SJSA1 (cell line): Measurements from ENCODE around the gene KCNJ10. TPM values are rescaled to one million over a fixed set of nuclear protein-coding genes. Genes with fewer than 3 reads are reported as not detected.

ENCODE experiments used
- DNase-seq, 2 experiments: peaks; one replicate each; pipeline ENCODE4 v3.0.0-alpha.2; 2015 to 2020; ENCODE audit warnings: low spot score in 2 of 2, low read depth in 1 of 2
- H3K27ac ChIP-seq: fragments of 250-450 bp; sonication (Bioruptor Pico); 2 replicates; pipeline ENCODE4 v1.5.1; 2020; ENCODE audit warnings: mild to moderate bottlenecking, moderate library complexity
- H3K27me3 ChIP-seq: fragments of 250-450 bp; sonication (Bioruptor Pico); replicated peaks from 2 replicates; pipeline ENCODE4 v1.5.1; 2020; ENCODE audit warnings: mild to moderate bottlenecking, moderate library complexity
- H3K36me3 ChIP-seq: fragments of 250-450 bp; sonication (Bioruptor Pico); 2 replicates; pipeline ENCODE4 v1.5.1; 2020; ENCODE audit warnings: mild to moderate bottlenecking
- H3K4me1 ChIP-seq: fragments of 250-450 bp; sonication (Bioruptor Pico); replicated peaks from 2 replicates; pipeline ENCODE4 v1.6.1; 2021; ENCODE audit warnings: mild to moderate bottlenecking
- H3K4me3 ChIP-seq: fragments of 250-450 bp; sonication (Bioruptor Pico); 2 replicates; pipeline ENCODE4 v1.5.1; 2020; ENCODE audit warnings: mild to moderate bottlenecking
- H3K9me3 ChIP-seq: fragments of 250-450 bp; sonication (Bioruptor Pico); replicated peaks from 2 replicates; pipeline ENCODE4 v1.5.1; 2020; ENCODE audit warnings: mild to moderate bottlenecking
- total RNA-seq: library from RNA; depleted of rRNA; stranded (reverse); fragments of >200 nt; shearing (Covaris generic); gene quantifications from 2 replicates; pipeline ENCODE4 v1.2.3, GENCODE V29; 2014

The KCNJ10 gene
- total RNA-seq, 1 experiment from 2014 or later = not detected

DNA sequence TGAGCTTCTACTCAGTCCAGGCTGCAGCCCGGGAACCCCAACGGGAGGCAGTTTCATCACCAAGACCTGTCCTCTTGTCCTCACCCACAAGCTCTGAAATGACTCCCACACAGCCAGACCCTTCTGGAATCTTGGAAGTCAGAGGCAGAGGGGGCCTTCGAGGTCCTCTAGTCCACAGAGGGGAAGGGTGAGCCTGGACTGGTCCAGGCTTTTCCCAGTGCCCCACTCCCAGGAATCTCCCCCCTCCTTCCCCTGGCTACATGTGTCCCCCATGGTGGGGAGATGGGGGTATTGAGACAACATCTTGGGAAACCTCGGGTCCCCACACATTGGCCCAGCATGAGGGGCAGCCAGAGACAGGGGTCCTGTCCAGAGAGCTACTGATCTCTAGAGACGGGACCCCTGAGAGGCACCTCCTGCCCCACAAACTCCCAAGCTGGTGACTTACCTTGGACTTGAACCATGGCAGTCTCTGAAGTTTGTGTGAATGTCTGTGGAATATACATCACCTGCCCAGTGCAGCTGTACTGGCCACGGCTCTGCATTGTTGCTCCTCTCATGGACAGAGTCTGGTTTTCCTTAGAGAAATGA is 96.5 kb downstream of the KCNJ10 start:
- H3K4me3 ChIP-seq = no peak overlapping the region
- H3K36me3 ChIP-seq = no peaks in the 10 kb centered on the region
- H3K27ac ChIP-seq = no peak overlapping the region
- no peaks in the 10 kb centered on the region for H3K9me3 ChIP-seq
- no peaks in the 10 kb centered on the region for H3K4me1 ChIP-seq
- DNase-seq = no peak
- H3K27me3 ChIP-seq = peaks cover 22% of the 10 kb centered on the region

DNA sequence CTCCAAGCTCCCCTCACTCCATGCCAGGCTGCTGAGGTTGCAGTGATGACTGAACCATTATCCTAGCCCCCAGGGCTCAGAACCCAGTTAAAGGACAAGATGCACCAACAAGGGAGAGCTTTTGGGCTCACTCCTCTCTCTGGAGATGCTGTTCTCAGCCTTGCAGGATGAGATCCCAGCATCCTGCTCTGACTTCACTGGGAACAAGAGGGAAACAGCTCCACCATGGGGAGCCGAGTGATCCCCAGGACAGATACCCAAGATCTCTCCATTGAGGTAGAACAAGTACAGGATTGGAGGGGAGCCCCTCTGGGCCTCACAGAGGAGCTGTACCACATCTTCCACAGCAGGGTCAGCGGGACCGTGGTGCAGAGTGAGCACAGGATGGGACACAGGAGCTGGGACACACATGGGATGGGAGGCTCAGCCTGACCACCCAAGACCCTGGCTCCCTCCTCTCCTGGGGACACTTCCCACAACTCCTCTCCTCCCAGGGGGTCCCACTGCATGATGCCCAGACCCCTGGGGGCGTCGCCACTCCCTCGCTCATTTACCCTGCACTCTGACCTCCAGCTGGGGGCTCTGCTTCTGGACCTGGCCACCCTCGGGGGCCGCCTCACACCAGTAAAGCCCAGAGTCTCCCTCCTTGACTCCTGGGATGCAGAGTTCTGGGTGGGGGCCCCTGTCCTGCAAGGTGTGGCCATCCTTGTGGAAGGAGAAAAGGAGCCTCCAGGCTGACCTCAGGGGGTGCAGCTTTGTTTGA is 97.3 kb downstream of the KCNJ10 start:
- DNase-seq = no peak
- Histone ChIP-seq H3K36me3 (no peaks in the 10 kb centered on the region), H3K9me3 (no peaks in the 10 kb centered on the region), H3K4me1 (no peaks in the 10 kb centered on the region), H3K4me3 (no peak overlapping the region), H3K27ac (no peak overlapping the region), H3K27me3 (peaks cover 22% of the 10 kb centered on the region)

DNA sequence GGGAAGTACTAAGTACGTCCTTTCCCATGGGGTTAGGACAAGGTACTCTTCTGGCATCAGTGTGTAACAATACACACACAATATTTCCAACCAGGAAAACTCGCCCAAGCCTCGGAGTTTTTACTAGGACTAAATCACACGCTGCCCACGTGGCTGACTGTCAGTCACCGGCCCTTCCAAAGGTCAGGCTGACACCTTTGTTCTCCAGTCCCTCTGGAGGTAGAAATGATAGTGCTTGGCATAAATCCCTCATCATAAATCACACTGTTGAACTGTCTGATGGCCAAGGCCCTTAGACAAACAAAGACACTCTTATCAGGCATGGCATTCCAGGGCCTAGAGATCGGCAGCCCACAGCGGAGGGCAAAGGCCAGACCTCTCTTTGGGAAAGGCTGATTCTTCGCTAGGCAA is 99.0 kb downstream of the KCNJ10 start:
- DNase-seq = no peak
- Histone ChIP-seq H3K27me3 (peaks cover 30% of the 10 kb centered on the region), H3K4me3 (no peak overlapping the region), H3K4me1 (no peaks in the 10 kb centered on the region), H3K36me3 (no peaks in the 10 kb centered on the region), H3K27ac (no peak overlapping the region), H3K9me3 (no peaks in the 10 kb centered on the region)

- no peak overlapping the region for H3K4me3 ChIP-seq
- H3K9me3 ChIP-seq = no peaks in the 10 kb centered on the region
- H3K27me3 ChIP-seq = peaks cover 36% of the 10 kb centered on the region
- no peak for DNase-seq
- no peak overlapping the region for H3K27ac ChIP-seq
- H3K4me1 ChIP-seq = no peaks in the 10 kb centered on the region
- H3K36me3 ChIP-seq = no peaks in the 10 kb centered on the region
Measured at GRCh38 chr1:159968901-159969300, 101.1 kb downstream of the KCNJ10 start.

GRCh38 chr1:159965263-159965662 is 104.7 kb downstream of the KCNJ10 start:
- Histone ChIP-seq H3K27me3 (peaks cover 36% of the 10 kb centered on the region), H3K4me3 (no peak overlapping the region), H3K27ac (no peak overlapping the region)

GRCh38 chr1:159964144-159964543 is 105.8 kb downstream of the KCNJ10 start:
- H3K27me3 ChIP-seq = peaks cover 32% of the 10 kb centered on the region
- no peaks in the 10 kb centered on the region for H3K4me1 ChIP-seq
- H3K4me3 ChIP-seq = no peak overlapping the region
- no peak overlapping the region for H3K27ac ChIP-seq
- H3K9me3 ChIP-seq = no peaks in the 10 kb centered on the region
- DNase-seq = no peak
- H3K36me3 ChIP-seq = no peaks in the 10 kb centered on the region

More at GRCh38 chr1:159965263-159965662, 104.7 kb downstream of the KCNJ10 start:
- no peaks in the 10 kb centered on the region for H3K36me3 ChIP-seq
- no peak for DNase-seq
- no peaks in the 10 kb centered on the region for H3K9me3 ChIP-seq
- no peaks in the 10 kb centered on the region for H3K4me1 ChIP-seq

GRCh38 chr1:159962176-159962575 is 107.8 kb downstream of the KCNJ10 start:
- no peaks in the 10 kb centered on the region for H3K4me1 ChIP-seq
- H3K9me3 ChIP-seq = no peaks in the 10 kb centered on the region
- peaks cover 28% of the 10 kb centered on the region for H3K27me3 ChIP-seq
- no peak overlapping the region for H3K4me3 ChIP-seq
- H3K36me3 ChIP-seq = no peaks in the 10 kb centered on the region
- no peak overlapping the region for H3K27ac ChIP-seq
- no peak for DNase-seq

- H3K27me3 ChIP-seq = peaks cover 25% of the 10 kb centered on the region
- H3K4me3 ChIP-seq = no peak overlapping the region
- no peaks in the 10 kb centered on the region for H3K9me3 ChIP-seq
- no peak for DNase-seq
- H3K4me1 ChIP-seq = no peaks in the 10 kb centered on the region
- no peaks in the 10 kb centered on the region for H3K36me3 ChIP-seq
- H3K27ac ChIP-seq = no peak overlapping the region
Measured at GRCh38 chr1:159961636-159962035, 108.3 kb downstream of the KCNJ10 start.

DNA sequence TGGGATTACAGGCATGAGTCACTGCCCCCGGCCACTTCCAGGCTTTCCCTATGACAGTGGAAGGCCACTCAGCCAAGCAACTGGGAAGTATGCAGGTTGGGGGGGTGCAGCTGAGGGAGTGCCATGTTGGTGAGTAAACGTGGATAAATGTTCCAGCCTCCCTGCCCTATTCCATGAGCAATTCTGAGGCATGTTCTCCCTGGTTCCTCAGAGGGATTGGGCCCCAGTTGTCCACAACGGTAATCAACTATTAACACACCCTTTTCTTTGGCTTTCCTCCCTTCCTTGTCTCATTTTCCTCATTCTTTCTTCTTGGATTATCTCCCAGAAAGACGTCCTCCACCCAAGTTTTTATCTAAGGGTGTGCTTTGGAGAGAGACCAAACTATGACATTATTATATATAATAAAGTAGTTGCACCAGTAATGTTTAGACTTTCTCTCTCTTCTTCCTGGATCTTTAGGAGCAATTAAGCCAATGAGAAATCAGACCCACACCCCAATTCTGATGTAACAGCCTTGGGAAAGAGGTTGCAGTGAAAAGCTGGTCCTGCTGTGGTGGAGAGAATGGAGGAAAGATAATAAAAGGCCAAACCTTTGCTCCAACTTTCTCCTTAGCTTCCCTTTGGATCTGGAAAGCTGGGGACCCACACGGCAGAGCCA is 109.1 kb downstream of the KCNJ10 start:
- no peaks in the 10 kb centered on the region for H3K9me3 ChIP-seq
- H3K4me1 ChIP-seq = no peaks in the 10 kb centered on the region
- no peak for DNase-seq
- no peaks in the 10 kb centered on the region for H3K36me3 ChIP-seq
- no peak overlapping the region for H3K4me3 ChIP-seq
- H3K27me3 ChIP-seq = peaks cover 18% of the 10 kb centered on the region; the same call in 1 of the 2 replicates
- H3K27ac ChIP-seq = no peak overlapping the region

DNA sequence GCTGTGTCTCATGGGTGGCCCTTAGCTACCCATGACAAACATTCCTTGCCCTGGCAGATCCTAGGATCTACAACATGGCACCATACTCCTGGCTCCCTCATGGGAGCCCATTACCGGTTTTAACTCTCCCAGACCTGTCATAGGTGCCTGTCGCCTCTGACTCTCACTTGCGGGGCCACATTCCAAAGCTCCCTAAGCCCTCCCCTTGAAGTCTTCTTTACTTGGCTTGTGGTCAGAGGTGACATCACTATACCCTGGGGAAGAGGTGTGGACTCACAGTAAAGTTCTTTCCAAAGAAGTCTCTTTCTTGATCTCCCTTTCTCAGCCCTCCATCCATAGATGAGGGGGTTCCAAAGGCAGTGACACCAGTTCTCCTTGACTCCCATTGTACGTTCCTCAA is 110.5 kb downstream of the KCNJ10 start:
- Histone ChIP-seq H3K4me3 (no peak overlapping the region), H3K9me3 (no peaks in the 10 kb centered on the region), H3K27me3 (peaks cover 15% of the 10 kb centered on the region; the same call in 1 of the 2 replicates), H3K4me1 (no peaks in the 10 kb centered on the region), H3K27ac (no peak overlapping the region), H3K36me3 (no peaks in the 10 kb centered on the region)
- no peak for DNase-seq

- H3K4me1 ChIP-seq = no peaks in the 10 kb centered on the region
- H3K9me3 ChIP-seq = no peaks in the 10 kb centered on the region
- H3K27me3 ChIP-seq = peaks cover 13% of the 10 kb centered on the region; the same call in 1 of the 2 replicates
- H3K4me3 ChIP-seq = no peak overlapping the region
- DNase-seq = no peak
- no peak overlapping the region for H3K27ac ChIP-seq
- no peaks in the 10 kb centered on the region for H3K36me3 ChIP-seq
Measured at GRCh38 chr1:159958719-159959380, 111.1 kb downstream of the KCNJ10 start.

GRCh38 chr1:159957824-159958268 is 112.1 kb downstream of the KCNJ10 start:
- no peaks in the 10 kb centered on the region for H3K36me3 ChIP-seq
- no peaks in the 10 kb centered on the region for H3K9me3 ChIP-seq
- DNase-seq = no peak
- H3K4me3 ChIP-seq = no peak overlapping the region
- no peaks in the 10 kb centered on the region for H3K4me1 ChIP-seq
- no peak overlapping the region for H3K27ac ChIP-seq
- peaks cover 8% of the 10 kb centered on the region for H3K27me3 ChIP-seq

DNA sequence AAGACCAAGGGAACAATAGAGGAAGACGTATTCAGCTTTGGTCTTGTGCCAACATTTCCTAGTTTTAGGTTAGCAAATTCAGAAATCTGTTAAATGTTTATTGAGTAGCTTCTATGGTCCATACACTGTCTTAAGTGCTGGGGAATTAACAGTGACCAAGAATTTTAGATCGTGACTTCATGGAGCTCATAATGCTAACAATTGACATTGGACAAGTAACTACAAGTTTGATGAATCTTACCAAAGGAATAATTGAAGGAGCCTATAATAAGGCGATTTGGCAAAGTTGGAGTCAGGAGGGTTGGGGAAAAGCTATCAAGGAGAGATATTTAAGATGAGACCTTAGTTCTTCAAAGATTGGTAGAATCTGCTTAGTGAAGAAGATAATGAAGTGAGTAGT is 114.5 kb downstream of the KCNJ10 start:
- Histone ChIP-seq H3K27me3 (peaks cover 8% of the 10 kb centered on the region), H3K27ac (no peak overlapping the region), H3K4me1 (no peaks in the 10 kb centered on the region), H3K36me3 (no peaks in the 10 kb centered on the region), H3K4me3 (no peak overlapping the region), H3K9me3 (no peaks in the 10 kb centered on the region)
- no peak for DNase-seq
